Measurements from ENCODE around the gene APBA2. TPM values are rescaled to one million over a fixed set of nuclear protein-coding genes. Genes with fewer than 3 reads are reported as not detected.

APBA2 gene
- total and polyA plus RNA-seq, 10 of the 15 experiments (the other 5 are each of a cell fraction or from before 2014, with no cell fraction given): 0.06 to 0.26 (median 0.07) TPM; not detected in 7

- Histone ChIP-seq H3K27me3 (replicated peaks in 1 of 2; ENCODE audit: control insufficient read depth in 2 of 2, insufficient read depth in 2 of 2, low read length in 1 of 2) (no peaks in the 10 kb centered on the region), H3K4me1 (ENCODE audit: control insufficient read depth, insufficient read depth, low read length) (no peaks in the 10 kb centered on the region), H3K4me3 (no peak overlapping the region), H3K4me2 (ENCODE audit: control insufficient read depth, insufficient read depth) (no peak overlapping the region), H3K9me3 (replicated peaks; ENCODE audit: control insufficient read depth, insufficient read depth, low read length) (no peaks in the 10 kb centered on the region), H3K79me2 (ENCODE audit: control insufficient read depth, insufficient read depth, low read length) (no peaks in the 10 kb centered on the region), H4K20me1 (ENCODE audit: control insufficient read depth, insufficient read depth) (no peaks in the 10 kb centered on the region), H3K9ac (ENCODE audit: control insufficient read depth, insufficient read depth, low read length) (no peak overlapping the region), H3K36me3 (ENCODE audit: control insufficient read depth in 2 of 2, insufficient read depth in 2 of 2, low read length in 1 of 2) (no peaks in the 10 kb centered on the region), H2AFZ (ENCODE audit: control insufficient read depth, low read depth, low read length) (no peak overlapping the region), H3K27ac (ENCODE audit: control insufficient read depth, insufficient read depth) (no peak overlapping the region)
- intact Hi-C loops (cut with micrococcal nuclease; ENCODE audit: unreplicated experiment): no loop called here
- no peak for TF ChIP-seq FOXM1 (IDR thresholded peaks at IDR 0.05; ENCODE audit: low read depth, low read length)
- no peak for TF ChIP-seq NR2C2 (IDR thresholded peaks at IDR 0.05; ENCODE audit: borderline replicate concordance, control insufficient read depth, insufficient read length, low read depth)
- TF ChIP-seq NKRF (conservative IDR thresholded peaks at IDR 0.05): no peak
- TF ChIP-seq PML (IDR thresholded peaks at IDR 0.05; ENCODE audit: low read length): no peak
- TF ChIP-seq ZNF687 (IDR thresholded peaks at IDR 0.05): no peak
- no peak for TF ChIP-seq ATF3 (IDR thresholded peaks at IDR 0.05; ENCODE audit: borderline replicate concordance, extremely low read depth, low read depth, low read length)
- TF ChIP-seq SMARCA5 (IDR thresholded peaks at IDR 0.05): no peak
- no peak for TF ChIP-seq E2F4 (IDR thresholded peaks at IDR 0.05; ENCODE audit: low read depth, low read length)
- no peak for TF ChIP-seq USF2 (IDR thresholded peaks at IDR 0.05; ENCODE audit: borderline replicate concordance, low read depth, low read length)
- no peak for TF ChIP-seq ESRRA (IDR thresholded peaks at IDR 0.05; ENCODE audit: low read length)
- no peak for TF ChIP-seq USF1 (IDR thresholded peaks at IDR 0.05; ENCODE audit: borderline replicate concordance, extremely low read length, insufficient read depth, low read depth, low read length)
- ChIA-PET CTCF (no interaction called here), RAD21 (ENCODE audit: unreplicated experiment) (no interaction called here), POLR2A (no interaction called here), SMC1A (ENCODE audit: uncharacterized antibody, unreplicated experiment) (no interaction called here)
- FAIRE-seq (no peak), DNase-seq (ENCODE audit: low read depth, low spot score) (no peak), ATAC-seq (no peak)
- in situ Hi-C loops (cut with MboI): no loop called here
- WGBS (ENCODE audit: insufficient coverage, insufficient replicate concordance, low lambda C conversion rate, missing lambda C conversion rate): 52% methylated on average over 15 of the region's 15 CpGs
- no TSS peak for BruUV-seq (replicated peaks)
Observed at GRCh38 chr15:28915935-28916334, 30.2 kb downstream of the APBA2 start.
